GM21526 (cell line): Measurements from ENCODE around the gene ATG10.
"Not testable (repeated sequence)": the region's sequence is repeated elsewhere in the genome, so short reads cannot be mapped to it uniquely, and the experiment has no call there.

Experiments used
- ATAC-seq: cut with Tn5 transposase; IDR thresholded peaks from one replicate; pipeline ENCODE4 v1.9.1; 2021; ENCODE audit warnings: moderate library complexity; ENCODE audit not compliant: unreplicated experiment, low FRiP score

The ATG10 gene

DNA sequence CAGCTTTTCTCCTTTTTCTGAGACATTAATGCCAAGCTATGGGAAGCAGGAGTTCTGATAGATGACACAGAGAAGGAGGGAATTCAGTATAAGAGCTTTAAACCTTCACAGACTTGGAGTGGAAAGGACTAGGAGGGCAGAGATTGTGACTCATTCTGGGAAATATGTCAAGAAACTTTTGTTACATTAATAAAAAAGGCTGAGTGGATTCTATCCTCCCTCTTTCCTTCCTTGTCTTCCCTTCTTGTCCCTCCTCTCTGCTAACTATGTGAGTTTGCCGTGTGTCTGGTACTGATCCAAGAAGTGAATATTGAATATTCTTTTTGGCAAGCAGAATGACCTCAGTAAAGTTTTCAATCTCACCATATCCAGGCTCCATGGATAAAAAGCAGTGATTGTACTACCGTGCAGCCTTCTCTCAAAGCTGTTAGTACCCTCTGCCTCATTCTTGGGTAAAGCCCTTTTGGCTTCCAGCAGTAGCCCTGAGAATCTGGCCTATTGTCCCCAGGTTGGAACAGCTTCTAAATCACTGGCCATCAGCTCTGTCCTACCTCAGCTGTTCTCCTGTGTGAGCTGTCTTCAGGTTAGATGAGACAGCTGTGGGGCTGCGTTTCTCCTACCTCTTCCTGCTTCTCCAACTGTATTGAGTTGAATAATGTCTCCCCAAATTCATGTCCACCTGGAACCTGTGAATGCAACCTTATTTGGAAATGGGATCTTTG lies 73.9 kb downstream of the ATG10 start:
- ATAC-seq: no peak

DNA sequence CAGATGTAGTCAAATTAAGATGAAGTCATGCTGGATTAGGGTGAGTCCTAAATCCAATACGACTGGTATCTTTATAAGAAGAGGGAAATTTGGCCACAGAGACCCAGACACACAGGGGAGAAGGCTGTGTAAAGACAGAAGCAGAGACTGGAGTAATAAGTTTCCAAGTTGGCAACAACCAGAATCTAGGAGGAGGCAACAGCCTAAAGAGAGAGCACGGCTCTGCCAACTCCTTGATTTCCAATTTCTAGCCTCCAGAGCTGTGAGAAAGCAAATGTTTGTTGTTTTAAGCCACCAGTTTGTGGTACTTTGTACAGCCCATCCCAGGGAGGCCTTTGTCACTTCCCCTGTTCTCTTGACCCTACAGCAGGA lies 74.4 kb downstream of the ATG10 start:
- ATAC-seq: no peak

DNA sequence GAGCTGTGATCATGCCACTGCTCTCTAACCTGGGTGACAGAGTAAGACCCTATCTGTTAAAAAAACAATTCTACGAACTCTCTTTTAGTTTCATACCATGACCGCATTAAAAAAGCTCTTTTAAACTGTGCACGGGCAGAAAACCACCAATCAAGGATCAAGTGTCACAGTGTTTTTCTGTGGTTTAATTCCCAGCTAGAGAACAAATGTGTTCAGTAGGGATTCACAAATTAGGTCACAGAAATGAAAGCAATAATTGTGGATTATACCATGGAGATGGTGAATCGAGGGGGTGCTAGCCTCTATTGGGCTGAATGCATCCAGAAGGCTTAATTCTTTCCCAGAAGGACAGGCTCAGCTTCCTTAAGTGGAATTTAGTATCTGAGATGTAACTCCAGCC lies 79.1 kb downstream of the ATG10 start:
- no peak for ATAC-seq

DNA sequence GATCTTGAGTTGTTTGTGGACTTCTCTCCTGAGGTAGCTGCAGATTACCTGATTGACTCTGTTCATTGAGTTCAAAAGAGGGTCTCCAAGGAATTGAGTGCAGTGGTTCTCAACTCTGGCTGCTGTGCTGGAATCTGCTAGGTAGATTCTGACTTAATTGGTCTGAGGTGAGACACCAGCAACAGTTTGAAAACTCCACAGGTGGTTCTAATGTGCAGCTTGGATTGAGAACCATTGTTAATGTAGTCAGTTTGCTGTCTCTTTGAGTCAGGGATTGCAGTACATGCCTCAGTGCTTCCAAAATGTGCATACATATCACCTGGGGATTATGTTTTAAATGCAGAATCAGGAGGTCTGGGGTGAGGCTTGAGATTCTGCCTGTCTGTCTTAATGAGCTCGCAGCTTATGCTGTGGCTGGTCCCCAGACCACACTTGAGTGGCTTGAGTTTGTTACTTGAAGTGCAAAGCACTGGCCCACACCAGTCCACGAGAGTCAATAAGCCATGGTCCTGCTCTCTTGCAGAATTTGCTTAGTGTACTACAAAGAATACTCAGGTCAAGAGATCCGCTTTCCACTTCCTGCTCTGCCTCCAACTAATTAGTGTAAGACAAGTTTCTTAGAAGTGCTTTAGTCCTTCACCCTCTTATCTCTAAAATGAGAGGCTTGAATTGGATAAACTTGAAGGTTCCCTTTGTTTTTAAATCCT lies 82.3 kb downstream of the ATG10 start:
- no peak for ATAC-seq

DNA sequence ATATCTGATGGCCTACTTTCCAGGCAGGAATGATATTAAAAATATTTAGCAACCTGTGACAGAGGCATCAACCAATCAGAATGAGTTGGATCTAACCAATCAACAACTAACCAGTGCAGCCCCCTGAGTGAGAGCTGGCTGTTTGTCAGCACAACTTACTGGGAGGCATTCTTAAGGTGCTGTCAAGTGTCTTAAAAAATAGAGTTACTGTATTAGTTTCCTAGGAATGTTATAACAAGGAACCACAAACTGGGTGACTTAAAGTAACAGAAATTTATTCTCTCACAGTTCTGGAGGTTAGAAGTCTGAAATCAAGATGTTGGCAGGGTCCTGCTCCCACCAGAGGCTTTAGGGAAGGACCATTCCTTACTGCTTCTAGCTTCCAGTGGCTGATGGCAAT lies 85.2 kb downstream of the ATG10 start:
- ATAC-seq: no peak

DNA sequence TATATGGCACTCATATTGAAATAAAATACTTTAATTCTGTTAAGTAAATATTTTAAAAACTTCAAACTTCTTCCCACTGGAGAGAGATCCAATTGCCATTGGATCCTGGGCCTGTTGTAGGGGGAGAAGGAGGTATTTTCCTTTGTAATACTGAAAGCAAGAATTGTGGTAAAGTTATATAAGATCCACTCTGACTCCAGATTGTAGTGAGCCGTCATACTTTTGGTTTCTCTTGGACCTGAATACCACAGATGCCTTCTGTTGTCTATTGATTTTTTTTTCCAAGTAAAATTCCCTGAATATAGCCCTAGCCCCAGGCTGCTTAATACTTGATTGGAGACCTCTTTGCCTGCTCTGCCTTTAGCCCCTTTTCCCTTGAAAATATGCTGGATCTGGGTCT lies 86.9 kb downstream of the ATG10 start:
- ATAC-seq: peak; percentile 72

DNA sequence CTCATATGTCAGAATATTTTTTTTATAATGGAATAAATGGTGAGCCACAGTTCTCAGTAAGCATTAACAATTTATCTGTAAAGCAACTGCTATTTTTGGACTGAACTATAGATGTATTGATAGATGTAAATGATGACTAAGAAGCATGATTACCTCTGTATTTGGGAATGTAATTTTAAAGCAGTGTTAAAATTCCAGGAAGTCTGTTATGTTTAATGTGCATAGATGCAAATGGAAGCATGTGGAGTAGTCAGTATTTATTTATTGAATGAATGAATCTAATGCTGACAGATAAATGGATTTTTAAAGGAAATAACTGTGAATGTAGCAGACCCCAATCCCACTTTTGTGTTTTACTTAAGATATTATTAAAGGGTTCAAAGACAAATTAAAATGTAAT lies 95.0 kb downstream of the ATG10 start:
- ATAC-seq: no peak

DNA sequence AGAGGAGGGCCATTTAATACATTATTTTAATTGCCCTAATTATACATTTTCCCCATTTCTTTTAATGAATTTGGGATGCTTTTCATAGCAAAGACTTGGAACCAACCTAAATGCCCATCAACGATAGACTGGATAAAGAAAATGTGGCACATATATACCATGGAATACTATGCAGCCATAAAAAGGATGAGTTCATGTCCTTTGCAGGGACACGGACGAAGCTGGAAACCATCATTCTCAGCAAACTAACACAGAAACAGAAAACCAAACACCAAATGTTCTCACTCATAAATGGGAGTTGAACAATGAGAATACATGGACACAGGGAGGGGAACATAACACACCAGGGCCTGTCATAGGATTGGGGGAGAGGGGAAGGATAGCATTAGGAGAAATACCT lies 96.2 kb downstream of the ATG10 start:
- not testable (repeated sequence) for ATAC-seq

DNA sequence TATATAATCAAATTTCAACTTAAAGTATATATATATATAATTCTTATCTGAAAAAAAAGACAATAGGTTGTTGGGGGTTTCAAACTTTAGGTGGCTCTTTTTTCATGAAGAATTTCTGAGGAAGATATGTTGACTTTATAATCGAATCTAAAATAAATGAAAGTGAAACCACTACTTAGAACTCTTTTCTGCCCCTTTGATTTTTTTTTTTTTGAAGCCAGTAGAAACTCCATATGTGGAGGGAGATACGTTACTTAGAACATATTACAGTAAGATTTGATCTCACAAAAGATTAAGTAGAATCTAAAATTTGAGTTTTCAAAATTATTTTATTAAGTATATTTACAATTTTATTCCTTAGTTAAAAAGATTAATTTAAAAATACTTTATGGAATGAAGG lies 96.9 kb downstream of the ATG10 start:
- ATAC-seq: no peak

DNA sequence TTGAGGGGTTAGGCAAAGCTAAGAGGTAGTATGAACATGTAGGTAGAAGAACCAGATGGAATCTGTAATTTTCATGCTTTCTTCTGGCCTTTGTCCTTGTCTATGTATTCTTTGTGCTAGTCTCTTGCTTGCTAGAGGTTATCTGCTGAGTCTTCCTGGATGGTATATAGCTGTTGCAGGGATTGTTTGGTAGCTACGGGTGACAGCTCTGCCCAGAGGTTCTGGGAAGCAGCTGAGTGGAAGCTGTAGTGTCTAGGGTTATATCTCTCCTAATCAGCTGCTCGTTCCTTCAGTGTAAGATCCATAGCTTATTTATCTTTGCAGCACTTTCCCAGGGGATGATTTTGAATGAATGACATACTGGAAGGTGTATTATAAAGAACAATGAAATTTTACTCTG lies 100.3 kb downstream of the ATG10 start:
- ATAC-seq: no peak

DNA sequence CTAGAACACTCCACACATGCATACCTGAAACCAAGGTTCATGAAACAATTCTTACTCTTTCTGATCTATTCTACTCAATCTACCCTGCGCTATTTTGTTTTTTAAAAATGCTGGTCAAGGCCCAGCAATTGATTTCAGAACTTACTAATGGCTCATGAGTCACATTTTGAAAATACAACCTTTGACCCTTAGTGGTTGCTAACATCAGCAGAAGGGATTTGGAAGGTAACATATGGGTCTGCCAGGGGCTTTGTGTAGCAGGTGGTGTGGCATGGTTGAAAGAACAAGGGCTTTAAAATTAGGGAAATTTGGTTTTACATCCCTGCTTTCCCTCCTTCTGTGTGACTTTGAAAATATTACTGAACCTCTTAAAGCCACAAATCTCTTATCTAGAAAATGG lies 101.4 kb downstream of the ATG10 start:
- no peak for ATAC-seq

DNA sequence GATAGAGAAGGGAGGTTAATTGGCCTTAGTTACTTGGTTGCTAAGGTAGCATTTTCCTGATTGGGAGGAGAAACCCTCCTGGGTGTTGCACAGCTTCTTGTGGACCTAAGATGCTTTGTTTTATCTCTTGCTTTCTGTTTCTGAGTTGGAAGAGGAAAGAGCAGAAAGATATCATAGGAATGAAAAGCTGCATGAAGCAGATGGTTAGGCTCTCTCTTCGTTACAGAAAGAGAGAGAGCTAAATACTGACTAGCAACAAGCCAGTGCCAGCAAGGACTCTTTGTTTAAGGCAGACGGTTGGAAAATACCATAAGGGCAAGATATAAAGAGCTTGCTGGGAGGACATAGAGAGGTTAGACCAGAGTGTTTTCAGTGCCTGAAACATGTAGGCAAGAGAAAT lies 103.1 kb downstream of the ATG10 start:
- no peak for ATAC-seq

DNA sequence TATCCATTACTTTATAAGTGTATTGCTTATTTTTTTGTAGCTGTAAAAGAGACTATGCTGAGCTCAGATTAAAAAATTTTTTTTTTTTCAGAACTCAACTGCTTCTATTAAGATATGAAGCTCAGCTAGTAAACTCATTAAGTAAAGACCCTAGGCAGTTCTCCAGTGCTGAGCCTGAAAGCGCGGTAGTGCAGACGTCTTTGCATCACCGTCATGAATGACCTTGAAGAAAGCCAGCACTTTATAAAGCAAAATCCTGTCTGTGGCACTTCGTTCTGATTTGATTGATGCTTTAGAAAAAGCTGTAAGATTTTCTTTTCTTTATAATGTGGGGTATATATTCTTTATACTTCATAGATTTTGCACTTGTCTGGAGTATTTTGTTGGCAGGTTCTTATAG lies 105.7 kb downstream of the ATG10 start:
- no peak for ATAC-seq

DNA sequence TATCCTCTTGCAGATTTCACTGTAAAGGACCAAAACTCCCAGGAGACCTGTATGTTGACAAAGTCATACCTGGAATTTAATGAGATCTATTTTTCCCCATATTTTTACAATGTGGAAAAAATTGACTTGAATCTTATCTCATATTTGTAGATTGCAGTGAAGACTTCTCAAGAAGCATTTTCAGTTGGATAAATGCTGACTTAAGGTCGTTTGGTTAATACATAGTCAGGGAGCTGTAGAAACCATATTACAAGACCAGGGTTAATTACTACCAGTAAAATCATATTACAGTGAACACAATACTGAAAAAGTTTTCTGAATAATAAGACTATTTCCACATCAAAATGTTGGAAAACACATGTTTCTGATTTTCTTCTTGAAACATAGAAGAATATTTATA lies 119.8 kb downstream of the ATG10 start:
- ATAC-seq: no peak

DNA sequence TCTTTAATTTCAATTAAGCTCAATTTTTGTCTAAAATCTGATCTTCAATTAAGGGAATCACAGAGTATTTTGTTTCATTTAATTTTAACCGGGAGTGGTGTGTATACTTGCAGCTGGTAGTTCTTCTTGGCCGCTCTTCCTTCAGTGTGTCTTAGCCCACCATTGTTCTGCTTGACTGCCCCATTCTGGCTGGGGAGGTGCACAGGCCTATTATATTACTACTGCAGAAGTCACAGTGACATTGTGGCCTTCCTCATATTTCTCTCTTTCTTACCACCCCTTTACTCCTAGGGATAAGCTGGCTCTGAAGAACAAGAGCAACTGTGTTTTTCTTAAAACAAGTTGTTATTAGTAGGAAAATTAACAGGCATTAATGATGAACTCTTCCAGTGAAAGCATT lies 123.7 kb downstream of the ATG10 start:
- ATAC-seq: no peak

DNA sequence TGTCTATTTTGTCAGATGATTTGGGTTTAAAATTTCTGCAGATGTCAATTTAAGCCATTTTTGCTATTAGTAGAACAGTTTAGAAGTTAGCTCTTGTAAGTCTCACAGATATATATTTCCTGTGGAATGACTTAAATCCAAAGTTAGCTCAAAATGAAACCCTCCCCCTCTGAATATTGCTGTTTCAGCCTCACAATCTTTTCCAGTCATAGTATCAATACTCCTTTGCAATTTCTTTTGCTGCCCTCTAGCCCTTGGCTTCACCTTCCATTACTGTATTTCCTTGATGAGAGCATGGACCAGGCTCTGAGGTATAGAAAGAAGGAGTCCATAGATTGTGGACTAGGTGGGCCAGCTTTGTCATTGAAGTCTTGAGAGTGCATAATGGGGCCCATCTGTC lies 124.4 kb downstream of the ATG10 start:
- ATAC-seq: no peak

DNA sequence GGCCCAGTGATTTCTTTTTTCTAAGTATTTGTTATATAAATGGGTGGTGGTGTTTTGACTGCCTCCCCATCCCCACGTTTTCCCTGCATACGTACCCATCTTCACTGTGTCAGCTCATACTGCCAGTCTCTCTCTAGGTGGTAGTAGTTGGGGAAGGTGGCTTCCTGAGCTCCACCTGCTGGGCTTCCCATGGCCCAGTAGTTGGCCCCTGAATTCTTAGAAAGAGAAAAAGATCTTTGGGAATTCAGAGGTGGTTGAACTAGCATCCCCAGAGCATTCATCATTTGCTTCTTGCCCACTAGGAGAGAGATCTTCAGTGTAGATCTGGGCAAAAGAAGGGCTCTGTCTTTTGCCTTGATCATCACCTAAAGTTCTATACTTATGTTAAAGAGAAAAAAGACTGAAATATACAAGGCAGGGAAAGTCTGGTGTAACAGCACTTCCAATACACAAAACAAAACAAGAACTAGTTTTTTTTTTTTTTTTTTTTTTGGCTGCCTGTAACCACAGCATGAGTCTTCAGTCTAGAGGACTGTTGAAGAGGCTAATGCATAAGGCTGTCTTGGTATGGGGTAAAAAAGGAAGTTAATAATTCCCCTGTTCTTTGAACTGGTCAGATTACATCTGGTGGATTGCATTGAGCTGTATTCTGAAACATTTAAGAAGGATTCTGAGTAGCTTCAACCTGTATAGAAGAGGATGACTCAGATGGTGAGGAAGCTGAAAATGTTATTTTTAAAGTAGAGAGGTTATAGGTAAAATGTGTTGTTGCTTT lies 128.7 kb downstream of the ATG10 start:
- peak; percentile 80 for ATAC-seq

DNA sequence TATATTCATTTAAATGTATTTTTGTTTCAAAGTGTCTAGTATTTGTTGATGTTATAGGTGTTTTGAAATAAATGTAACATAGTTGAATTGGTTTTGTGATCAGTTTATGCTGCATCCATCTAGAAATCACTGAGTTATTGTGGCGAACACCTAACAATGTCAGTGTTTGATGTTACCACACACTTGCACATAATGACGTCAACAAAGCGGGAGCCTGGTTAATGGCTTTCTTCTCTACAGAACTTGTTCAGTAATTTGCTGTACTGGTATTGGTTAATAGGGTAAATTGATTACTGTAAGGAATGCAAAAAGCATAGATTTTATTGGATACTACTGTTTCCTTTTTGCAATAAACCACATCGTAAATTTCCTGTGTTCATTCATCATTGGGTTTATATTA lies 133.0 kb downstream of the ATG10 start:
- ATAC-seq: no peak

DNA sequence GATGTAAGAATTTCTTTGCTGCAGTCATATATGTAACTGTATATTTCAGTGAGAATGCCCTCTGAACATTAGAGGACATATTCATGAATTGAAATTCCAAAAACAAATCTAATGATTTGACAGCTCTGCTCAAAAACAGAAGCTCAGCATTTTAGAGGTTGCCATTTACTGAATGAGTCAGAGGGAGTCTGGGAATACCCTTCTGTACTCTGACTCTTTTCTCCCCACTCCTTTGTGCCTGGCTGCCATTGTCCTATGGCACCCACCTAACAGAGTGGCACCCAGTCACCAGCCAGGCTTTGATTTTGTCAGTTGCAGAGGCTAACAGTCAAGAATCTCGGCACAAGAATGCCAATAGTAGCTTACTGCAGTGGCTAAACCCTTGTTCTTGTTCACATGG lies 133.6 kb downstream of the ATG10 start:
- ATAC-seq: no peak

DNA sequence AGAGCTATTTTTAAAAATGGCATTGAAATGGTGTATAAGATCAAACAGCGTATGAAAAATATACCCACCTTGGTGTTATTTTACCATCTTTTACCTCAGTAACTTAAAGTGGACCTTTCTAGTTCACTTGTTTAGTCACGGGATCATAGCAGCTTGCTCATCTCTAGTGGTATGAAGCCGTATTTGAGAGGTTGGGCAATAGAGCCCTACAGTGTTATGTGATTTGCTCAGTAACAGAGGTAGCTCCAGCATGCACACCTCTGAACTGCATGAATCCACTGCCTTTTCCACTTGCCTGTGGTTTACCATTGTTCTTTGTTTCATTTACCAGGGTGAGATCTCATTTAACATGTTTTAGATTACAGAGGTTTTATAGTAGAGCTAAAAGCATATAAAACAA lies 134.4 kb downstream of the ATG10 start:
- no peak for ATAC-seq

DNA sequence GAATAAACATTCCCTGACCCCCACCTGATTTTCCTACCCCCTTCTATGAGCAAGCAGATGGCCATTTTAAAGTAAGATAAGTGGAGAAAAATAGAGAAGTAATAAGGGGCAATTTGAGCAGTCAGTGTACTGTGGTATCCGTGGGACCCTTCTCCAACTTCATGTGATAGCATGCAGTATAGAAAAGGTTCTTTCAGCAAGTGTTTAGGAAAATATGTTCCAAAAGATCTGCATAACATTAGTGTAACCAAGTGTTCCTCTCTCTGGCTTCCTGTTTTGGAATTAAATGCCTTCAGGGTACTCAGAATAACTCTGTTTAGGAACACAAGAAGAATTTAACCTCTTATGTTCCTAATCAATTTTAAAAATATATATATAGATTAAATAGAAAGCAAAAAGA lies 134.9 kb downstream of the ATG10 start:
- no peak for ATAC-seq

DNA sequence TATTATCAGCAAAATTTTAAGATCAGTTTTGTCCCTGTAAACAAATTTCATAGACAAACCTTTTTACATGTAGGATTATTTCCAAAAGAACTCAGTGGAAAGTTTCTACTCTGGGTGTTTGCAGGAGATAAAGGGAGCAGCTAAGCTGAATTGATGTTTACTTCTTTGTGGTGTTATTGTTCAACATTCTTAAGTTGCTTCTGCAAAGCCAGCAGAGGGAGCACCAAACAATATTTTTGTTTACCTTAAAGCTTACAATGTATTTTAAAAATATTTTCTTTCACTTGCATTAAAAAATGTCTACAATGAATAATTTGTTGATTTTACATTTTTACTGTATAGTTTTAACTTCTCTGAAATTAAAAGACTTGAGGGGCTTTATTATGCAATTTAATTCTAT lies 135.4 kb downstream of the ATG10 start:
- ATAC-seq: no peak
